Measurements from ENCODE around the gene RIC8B. TPM values are rescaled to one million over a fixed set of nuclear protein-coding genes. Genes with fewer than 3 reads are reported as not detected.
A peak's percentile ranks its signal among the peaks of the same experiment; 100 is the strongest.
"Not testable (repeated sequence)": the region's sequence is repeated elsewhere in the genome, so short reads cannot be mapped to it uniquely, and the experiment has no call there.

RIC8B gene
- total RNA-seq, 1 experiment from 2014 or later: 14.9 TPM

DNA sequence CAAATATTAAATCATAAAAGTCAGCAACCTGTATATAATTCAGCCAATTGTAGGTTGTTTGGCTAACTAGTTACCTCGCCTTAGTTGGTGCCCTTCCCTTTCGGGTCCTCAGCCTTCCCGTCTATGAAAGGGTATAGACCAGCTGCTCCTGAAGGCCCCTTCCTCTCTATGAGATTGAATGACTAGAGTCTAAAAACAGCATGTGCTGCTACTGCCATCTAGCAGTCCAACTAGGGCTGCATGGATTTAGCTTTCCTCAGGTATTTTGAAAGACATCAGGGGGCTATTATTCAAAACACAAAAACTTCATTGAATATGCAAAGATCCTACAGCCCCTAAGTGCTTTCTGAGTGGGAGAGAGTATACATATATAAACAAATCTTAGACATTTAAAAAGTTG, 144.3 kb downstream of the RIC8B start:
- ChIA-PET CTCF (no interaction called here), POLR2A (ENCODE audit: unreplicated experiment) (no interaction called here)
- Histone ChIP-seq H4K20me1 (ENCODE audit: insufficient read depth) (no peaks in the 10 kb centered on the region), H3K4me3 (no peak overlapping the region), H3K4me2 (no peak overlapping the region), H3K27ac (no peak overlapping the region), H3K27me3 (ENCODE audit: insufficient read depth, low read depth) (no peaks in the 10 kb centered on the region), H3K9me3 (ENCODE audit: insufficient read depth, low read depth) (no peaks in the 10 kb centered on the region), H3K36me3 (ENCODE audit: low read depth) (no peaks in the 10 kb centered on the region), H3K9me2 (ENCODE audit: insufficient read depth) (no peaks in the 10 kb centered on the region), H3K4me1 (replicated peaks; ENCODE audit: insufficient read depth) (no peaks in the 10 kb centered on the region), H3F3A (ENCODE audit: insufficient read depth, low read depth) (no peaks in the 10 kb centered on the region), H3K79me2 (ENCODE audit: low read depth) (no peaks in the 10 kb centered on the region), H2AFZ (no peak overlapping the region)
- intact Hi-C loops (cut with micrococcal nuclease; ENCODE audit: unreplicated experiment): loop anchor here (1.0 kb wide), 1 partner anchor 532 kb away; no protein-coding TSS in a partner anchor
- TF ChIP-seq EZH2 (IDR thresholded peaks at IDR 0.05; ENCODE audit: low read depth): no peak
- TF ChIP-seq, protein P1, sequence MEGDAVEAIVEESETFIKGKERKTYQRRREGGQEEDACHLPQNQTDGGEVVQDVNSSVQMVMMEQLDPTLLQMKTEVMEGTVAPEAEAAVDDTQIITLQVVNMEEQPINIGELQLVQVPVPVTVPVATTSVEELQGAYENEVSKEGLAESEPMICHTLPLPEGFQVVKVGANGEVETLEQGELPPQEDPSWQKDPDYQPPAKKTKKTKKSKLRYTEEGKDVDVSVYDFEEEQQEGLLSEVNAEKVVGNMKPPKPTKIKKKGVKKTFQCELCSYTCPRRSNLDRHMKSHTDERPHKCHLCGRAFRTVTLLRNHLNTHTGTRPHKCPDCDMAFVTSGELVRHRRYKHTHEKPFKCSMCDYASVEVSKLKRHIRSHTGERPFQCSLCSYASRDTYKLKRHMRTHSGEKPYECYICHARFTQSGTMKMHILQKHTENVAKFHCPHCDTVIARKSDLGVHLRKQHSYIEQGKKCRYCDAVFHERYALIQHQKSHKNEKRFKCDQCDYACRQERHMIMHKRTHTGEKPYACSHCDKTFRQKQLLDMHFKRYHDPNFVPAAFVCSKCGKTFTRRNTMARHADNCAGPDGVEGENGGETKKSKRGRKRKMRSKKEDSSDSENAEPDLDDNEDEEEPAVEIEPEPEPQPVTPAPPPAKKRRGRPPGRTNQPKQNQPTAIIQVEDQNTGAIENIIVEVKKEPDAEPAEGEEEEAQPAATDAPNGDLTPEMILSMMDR (conservative IDR thresholded peaks at IDR 0.05): peak; percentile 59; the same call in 1 of the 2 replicates
- DNase-seq: no peak
- BruUV-seq (replicated peaks): no TSS peak

DNA sequence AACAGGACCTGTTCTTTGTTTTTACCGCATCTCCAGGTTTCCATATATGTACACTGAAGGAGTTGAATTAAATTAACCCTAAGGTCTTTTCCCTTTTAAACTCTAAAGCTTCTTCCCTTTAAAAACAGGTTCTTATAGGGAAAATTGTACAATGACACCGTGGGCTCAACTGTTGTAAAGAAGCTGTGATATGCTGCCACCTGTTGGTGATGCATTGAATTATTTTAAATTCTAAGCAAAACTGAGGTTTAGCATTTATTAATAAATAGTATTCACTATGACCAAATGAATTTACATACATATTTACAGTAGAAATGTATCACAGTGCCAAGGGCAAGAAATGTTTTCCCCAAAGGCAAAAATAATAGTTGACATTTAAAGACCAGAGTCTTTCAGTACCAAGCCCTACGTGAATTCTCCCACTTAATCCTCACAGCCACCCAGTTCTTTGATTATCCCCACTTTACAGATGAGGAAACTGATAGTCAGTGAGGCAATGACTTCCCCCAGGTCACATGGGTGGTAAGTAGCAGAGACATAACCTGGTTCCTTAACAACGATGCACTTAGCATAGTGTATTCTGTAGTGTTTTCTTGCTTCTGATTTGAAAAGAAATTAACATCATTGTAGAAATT, 145.5 kb downstream of the RIC8B start:
- Histone ChIP-seq H3K27ac (no peak overlapping the region), H3K9me3 (ENCODE audit: insufficient read depth, low read depth) (no peaks in the 10 kb centered on the region), H3K9me2 (ENCODE audit: insufficient read depth) (no peaks in the 10 kb centered on the region), H2AFZ (no peak overlapping the region), H3K27me3 (ENCODE audit: insufficient read depth, low read depth) (no peaks in the 10 kb centered on the region), H3K79me2 (ENCODE audit: low read depth) (no peaks in the 10 kb centered on the region), H3K4me3 (no peak overlapping the region), H3K4me1 (replicated peaks; ENCODE audit: insufficient read depth) (no peaks in the 10 kb centered on the region), H3K36me3 (ENCODE audit: low read depth) (no peaks in the 10 kb centered on the region), H3F3A (ENCODE audit: insufficient read depth, low read depth) (no peaks in the 10 kb centered on the region), H3K4me2 (no peak overlapping the region), H4K20me1 (ENCODE audit: insufficient read depth) (no peaks in the 10 kb centered on the region)
- CTCF ChIA-PET: interaction anchor here (0.6 to 1.4 kb wide), 3 partner anchors 18 to 563 kb away, joined by 3 to 4 read pairs (median 3); no protein-coding TSS in a partner anchor
- no TSS peak for BruUV-seq (replicated peaks)
- no peak for TF ChIP-seq EZH2 (IDR thresholded peaks at IDR 0.05; ENCODE audit: low read depth)
- TF ChIP-seq, protein P1 (conservative IDR thresholded peaks at IDR 0.05): peak; percentile 90
- intact Hi-C loops (cut with micrococcal nuclease; ENCODE audit: unreplicated experiment): loop anchor here (1.0 kb wide), 2 partner anchors 534 to 563 kb away; partner anchors contain the start of gene POLR3B
- DNase-seq: peak in 1 of 2 experiments; percentile 49
- POLR2A ChIA-PET (ENCODE audit: unreplicated experiment): no interaction called here

DNA sequence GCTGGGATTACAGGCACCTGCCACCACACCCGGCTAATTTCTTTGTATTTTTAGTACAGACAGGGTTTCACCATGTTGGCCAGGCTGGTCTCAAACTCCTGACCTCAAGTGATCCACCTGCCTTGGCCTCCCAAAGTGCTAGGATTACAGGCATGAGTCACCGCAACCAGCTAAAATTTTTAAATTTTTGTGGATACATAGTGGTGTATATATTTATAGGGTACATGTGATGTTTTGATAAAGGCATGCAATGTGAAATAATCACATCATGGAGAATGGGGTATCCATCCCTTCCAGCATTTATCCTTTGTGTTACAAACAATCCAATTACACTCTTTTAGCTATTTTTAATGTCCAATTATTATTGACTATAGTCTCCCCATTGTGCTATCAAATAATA, 147.5 kb downstream of the RIC8B start:
- H2AFZ ChIP-seq; H3K36me3 ChIP-seq (ENCODE audit: low read depth); H3K27me3 ChIP-seq (ENCODE audit: insufficient read depth, low read depth); H3K4me2 ChIP-seq; intact Hi-C loops (cut with micrococcal nuclease; ENCODE audit: unreplicated experiment); DNase-seq; H3K4me3 ChIP-seq; H4K20me1 ChIP-seq (ENCODE audit: insufficient read depth); BruUV-seq (replicated peaks); H3K4me1 ChIP-seq (replicated peaks; ENCODE audit: insufficient read depth); H3K9me3 ChIP-seq (ENCODE audit: insufficient read depth, low read depth); H3K9me2 ChIP-seq (ENCODE audit: insufficient read depth); POLR2A ChIA-PET (ENCODE audit: unreplicated experiment); H3F3A ChIP-seq (ENCODE audit: insufficient read depth, low read depth); H3K79me2 ChIP-seq (ENCODE audit: low read depth); H3K27ac ChIP-seq; CTCF ChIA-PET: not testable (repeated sequence)

DNA sequence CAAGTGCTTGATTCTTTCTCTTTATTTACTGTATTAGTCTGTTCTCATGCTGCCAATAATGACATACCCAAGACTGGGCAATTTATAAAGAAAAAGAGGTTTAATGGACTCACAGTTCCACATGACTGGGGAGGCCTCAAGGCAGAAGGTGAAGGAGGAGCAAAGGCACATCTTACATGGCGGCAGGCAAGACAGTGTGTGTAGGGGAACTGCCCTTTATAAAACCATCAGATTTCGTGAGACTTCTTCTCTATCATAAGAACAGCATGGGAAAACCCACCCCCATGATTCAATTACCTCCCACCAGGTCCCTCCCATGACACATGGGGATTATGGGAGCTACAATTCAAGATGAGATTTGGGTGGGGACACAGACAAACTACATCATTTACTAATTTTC, 149.1 kb downstream of the RIC8B start:
- H3K27ac ChIP-seq; H3F3A ChIP-seq (ENCODE audit: insufficient read depth, low read depth); H2AFZ ChIP-seq; H3K4me2 ChIP-seq; intact Hi-C loops (cut with micrococcal nuclease; ENCODE audit: unreplicated experiment); CTCF ChIA-PET; H3K79me2 ChIP-seq (ENCODE audit: low read depth); H3K27me3 ChIP-seq (ENCODE audit: insufficient read depth, low read depth); DNase-seq; H3K9me2 ChIP-seq (ENCODE audit: insufficient read depth); H3K4me1 ChIP-seq (replicated peaks; ENCODE audit: insufficient read depth); POLR2A ChIA-PET (ENCODE audit: unreplicated experiment); H3K36me3 ChIP-seq (ENCODE audit: low read depth); H3K4me3 ChIP-seq; H3K9me3 ChIP-seq (ENCODE audit: insufficient read depth, low read depth); BruUV-seq (replicated peaks); H4K20me1 ChIP-seq (ENCODE audit: insufficient read depth): not testable (repeated sequence)
